ENCODE data around the gene EGFR. TPM values are rescaled to one million over a fixed set of nuclear protein-coding genes. Genes with fewer than 3 reads are reported as not detected.

The EGFR gene
- total and polyA plus RNA-seq, 5 experiments from 2014 or later: not detected

DNA sequence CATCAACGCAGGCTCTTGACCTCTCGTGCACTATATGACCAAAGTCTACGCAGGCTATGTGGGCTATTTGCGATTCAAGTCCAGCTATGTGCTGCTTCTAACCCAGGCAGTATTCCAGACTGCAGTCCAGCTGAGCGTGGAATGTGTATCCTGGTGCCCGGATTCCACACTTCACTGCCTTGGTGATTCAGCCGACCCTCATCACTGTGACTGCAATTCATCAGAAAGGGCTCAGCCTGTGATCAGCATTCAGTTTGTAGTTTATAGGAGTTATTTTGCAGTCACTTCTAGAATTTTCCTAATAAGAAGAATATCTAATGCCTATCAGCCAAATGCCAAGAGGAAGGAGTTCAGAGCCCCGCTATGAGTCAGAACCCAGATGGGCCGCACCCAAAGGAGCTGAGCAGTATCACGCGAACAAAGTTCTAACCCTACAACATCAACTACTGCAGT, 226.5 kb downstream of the EGFR start:
- POLR2A ChIA-PET: no interaction called here
- H3K4me3 Mint-ChIP-seq: no peak overlapping the region
- no peaks in the 10 kb centered on the region for H3K9me3 Mint-ChIP-seq
- no peaks in the 10 kb centered on the region for H3K36me3 Mint-ChIP-seq
- ATAC-seq: no peak
- H3K27me3 Mint-ChIP-seq: peaks cover 8 to 36% (median 15%) of the 10 kb centered on the region in 5 donors
- H3K27ac Mint-ChIP-seq: no peak overlapping the region
- no peaks in the 10 kb centered on the region for H3K4me1 Mint-ChIP-seq
- DNase-seq: no peak

DNA sequence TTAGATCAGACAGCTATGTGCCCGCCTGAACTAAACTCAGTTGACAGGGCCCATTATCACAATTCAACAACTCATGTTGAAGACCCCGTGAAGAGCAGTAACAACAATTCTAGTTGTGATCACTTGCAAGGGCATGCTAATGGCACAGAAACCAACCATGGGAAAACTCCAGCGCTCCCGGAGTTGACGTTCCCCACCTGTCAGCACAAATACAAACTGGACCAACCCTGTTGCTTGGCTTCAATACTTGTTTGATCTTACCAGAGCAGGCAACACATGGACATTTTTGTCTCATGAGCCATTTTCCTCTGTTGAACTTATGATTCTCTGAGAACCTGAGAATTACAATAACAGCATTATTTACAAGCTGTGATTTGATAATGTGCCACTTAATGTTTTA, 227.4 kb downstream of the EGFR start:
- no peak overlapping the region for H3K4me3 Mint-ChIP-seq
- POLR2A ChIA-PET: interaction anchor here (0.6 kb wide), 1 partner anchor 613 kb away, joined by 3 read pairs; no protein-coding TSS in a partner anchor
- H3K9me3 Mint-ChIP-seq: no peaks in the 10 kb centered on the region
- no peak for DNase-seq
- H3K27ac Mint-ChIP-seq: no peak overlapping the region
- H3K36me3 Mint-ChIP-seq: no peaks in the 10 kb centered on the region
- ATAC-seq: no peak
- peaks cover 11 to 35% (median 20%) of the 10 kb centered on the region in 5 donors for H3K27me3 Mint-ChIP-seq
- peaks cover 0 to 2% (median 0%) of the 10 kb centered on the region in 4 donors for H3K4me1 Mint-ChIP-seq

DNA sequence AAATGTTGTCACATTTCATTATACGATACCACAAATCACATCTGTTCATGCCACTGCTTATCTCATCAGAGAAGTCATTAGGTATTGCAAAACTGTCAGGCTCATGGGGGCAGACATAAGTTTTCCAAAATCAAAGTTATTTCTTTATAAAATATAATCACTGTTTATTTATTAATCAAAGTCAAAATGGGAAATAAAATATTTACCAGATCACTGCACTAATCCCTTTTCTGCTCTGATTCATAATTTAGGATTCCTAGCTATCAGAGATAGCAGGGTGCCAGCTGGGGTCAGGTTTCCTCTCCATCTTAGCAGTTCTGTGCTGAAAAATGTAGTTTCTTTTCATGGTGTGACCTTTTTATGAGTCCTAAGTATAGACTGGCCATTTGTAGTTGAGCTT, 228.6 kb downstream of the EGFR start:
- ATAC-seq: no peak
- Mint-ChIP-seq H3K27ac (no peak overlapping the region), H3K27me3 (peaks cover 13 to 44% (median 24%) of the 10 kb centered on the region in 5 donors), H3K9me3 (no peaks in the 10 kb centered on the region), H3K4me3 (no peak overlapping the region), H3K4me1 (peaks cover 0 to 2% (median 0%) of the 10 kb centered on the region in 4 donors), H3K36me3 (no peaks in the 10 kb centered on the region)
- POLR2A ChIA-PET: no interaction called here
- no peak for DNase-seq

DNA sequence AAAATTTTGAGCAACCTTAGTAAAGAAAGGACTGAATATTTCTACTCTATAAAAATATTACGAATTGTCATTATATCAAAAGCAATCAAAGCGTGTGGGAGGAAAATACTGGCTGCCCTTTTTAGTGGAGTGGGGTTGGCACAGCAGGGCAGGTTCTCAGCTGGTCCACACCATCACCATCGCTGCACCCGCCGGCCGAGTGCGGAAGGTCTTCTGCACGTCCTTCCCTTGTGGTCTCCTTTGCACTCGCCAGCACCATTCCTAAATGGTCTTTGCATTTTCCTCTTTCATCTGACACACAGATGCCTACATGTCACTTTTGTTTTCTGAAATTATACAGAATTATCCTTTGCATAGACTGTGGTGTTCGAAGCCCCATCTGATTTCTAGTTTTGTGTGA, 229.7 kb downstream of the EGFR start:
- peaks cover 22 to 55% (median 34%) of the 10 kb centered on the region in 5 donors for H3K27me3 Mint-ChIP-seq
- H3K9me3 Mint-ChIP-seq: no peaks in the 10 kb centered on the region
- H3K4me1 Mint-ChIP-seq: peaks cover 0 to 2% (median under 1%) of the 10 kb centered on the region in 4 donors
- ATAC-seq (no peak), DNase-seq (no peak)
- no peaks in the 10 kb centered on the region for H3K36me3 Mint-ChIP-seq
- no peak overlapping the region for H3K4me3 Mint-ChIP-seq
- POLR2A ChIA-PET: no interaction called here
- H3K27ac Mint-ChIP-seq: no peak overlapping the region

DNA sequence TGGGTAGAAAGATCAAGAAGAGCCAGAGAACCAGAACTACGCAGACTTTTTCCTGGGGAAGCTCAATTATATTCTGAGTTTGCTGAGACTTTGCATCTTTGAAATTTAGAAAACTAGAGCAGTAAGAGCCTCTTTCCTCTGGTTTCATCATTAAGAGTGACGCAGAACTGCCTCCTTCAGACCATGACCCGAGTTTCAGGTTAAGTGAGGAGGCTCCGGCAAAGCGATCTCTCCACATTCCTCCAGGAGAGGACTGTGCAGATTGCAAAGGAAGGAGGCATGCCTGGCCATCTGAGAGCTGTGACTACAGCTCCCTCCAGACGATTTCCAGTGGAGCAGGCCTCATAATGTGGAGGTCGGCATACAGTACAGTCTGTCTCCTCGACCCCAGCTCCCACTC, 230.5 kb downstream of the EGFR start:
- peaks cover 29 to 61% (median 40%) of the 10 kb centered on the region in 5 donors for H3K27me3 Mint-ChIP-seq

DNA sequence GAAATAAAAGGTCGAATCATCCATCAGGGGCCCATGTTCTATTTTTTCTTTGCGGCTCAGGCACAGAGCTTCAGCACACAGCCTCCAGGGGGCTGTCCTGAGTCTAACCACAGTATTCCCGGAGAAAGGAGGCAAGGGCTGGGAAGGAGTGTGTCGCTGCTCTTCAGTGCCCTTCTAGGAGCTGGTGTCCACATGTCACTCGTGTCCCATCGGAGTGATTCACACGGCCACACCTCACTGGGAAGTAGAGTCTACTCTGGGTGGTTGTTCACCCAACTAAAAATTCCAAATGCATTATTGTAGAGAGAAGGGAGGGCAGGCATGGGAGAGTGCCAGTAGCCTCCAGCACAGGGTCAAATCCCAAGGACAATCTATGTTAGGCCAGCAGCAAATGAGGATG, 231.5 kb downstream of the EGFR start:
- POLR2A ChIA-PET: no interaction called here
- no peak for ATAC-seq
- H3K36me3 Mint-ChIP-seq: no peaks in the 10 kb centered on the region
- peaks cover 4 to 10% (median 7%) of the 10 kb centered on the region in 4 donors for H3K4me1 Mint-ChIP-seq
- peaks cover 30 to 60% (median 41%) of the 10 kb centered on the region in 5 donors for H3K27me3 Mint-ChIP-seq
- no peak overlapping the region for H3K27ac Mint-ChIP-seq
- H3K4me3 Mint-ChIP-seq: no peak overlapping the region
- no peaks in the 10 kb centered on the region for H3K9me3 Mint-ChIP-seq
- DNase-seq: no peak

More for the DNA sequence above, 230.5 kb downstream of the EGFR start:
- POLR2A ChIA-PET: no interaction called here
- Mint-ChIP-seq H3K4me3 (no peak overlapping the region), H3K9me3 (no peaks in the 10 kb centered on the region), H3K4me1 (peaks cover 2 to 4% (median 4%) of the 10 kb centered on the region in 4 donors), H3K36me3 (no peaks in the 10 kb centered on the region), H3K27ac (no peak overlapping the region)
- ATAC-seq (no peak), DNase-seq (no peak)

DNA sequence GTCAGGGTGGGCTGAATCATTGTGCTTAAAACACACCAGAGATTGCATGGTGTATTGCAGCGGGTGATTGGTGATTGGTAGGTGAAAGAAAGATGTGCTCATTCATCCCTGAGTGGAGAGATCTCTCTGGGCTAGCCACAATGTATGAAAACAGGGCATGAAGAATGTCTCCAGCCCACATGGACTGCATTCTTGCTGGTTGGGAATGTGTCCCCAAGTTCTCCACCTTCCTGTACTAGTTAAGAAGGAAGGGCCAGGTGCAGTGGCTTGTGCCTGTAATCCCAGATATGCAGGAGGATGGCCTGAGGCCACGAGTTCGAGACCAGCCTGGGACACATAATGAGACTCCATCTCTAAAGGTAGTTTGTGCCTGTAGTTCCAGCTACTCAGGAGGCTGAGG, 232.5 kb downstream of the EGFR start:
- no peak overlapping the region for H3K27ac Mint-ChIP-seq
- no peak overlapping the region for H3K4me3 Mint-ChIP-seq
- POLR2A ChIA-PET: no interaction called here
- H3K36me3 Mint-ChIP-seq: no peaks in the 10 kb centered on the region
- DNase-seq (no peak), ATAC-seq (no peak)
- peaks cover 34 to 70% (median 50%) of the 10 kb centered on the region in 5 donors for H3K27me3 Mint-ChIP-seq
- H3K9me3 Mint-ChIP-seq: no peaks in the 10 kb centered on the region
- peaks cover 8 to 16% (median 11%) of the 10 kb centered on the region in 4 donors for H3K4me1 Mint-ChIP-seq

DNA sequence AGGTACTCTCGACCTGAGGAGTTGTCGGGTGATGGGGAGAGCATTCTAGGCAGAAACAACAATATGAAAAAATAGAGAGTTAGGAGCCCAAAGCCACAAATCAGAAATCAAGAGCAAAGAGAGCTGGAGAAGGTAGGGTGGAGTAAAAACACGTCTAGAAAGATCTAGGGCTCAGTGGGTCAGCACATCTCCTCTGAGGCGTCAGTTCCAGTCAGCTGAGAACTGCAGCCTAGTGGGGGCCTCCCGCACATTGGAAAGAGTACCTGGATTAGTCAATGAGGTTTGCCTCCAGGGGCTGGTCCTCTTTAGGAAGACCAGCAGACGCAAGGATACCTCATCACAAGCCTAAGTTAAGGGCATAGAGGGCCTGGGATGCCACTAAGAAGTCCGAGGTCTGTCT, 233.1 kb downstream of the EGFR start:
- Mint-ChIP-seq H3K4me1 (peaks cover 8 to 16% (median 12%) of the 10 kb centered on the region in 4 donors), H3K9me3 (no peaks in the 10 kb centered on the region)

DNA sequence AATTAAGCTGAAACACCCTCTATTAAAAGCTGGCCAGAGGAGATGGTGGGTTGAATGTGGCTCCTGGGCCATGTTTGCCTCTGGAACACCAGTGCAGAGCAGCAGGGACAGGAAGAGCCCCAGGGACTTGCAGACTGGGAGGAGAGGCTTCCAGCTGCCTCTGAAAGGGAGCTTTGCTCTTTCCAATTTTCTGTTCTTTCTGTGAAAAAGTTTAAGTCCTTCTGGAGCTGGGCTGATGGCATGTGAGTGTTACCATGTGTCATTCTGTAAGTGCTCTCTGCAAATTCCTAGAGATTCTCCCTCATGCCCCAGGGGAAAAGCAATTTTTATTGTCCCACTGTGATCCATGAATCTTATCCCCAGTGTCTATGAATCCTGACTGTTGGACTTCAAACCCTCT, 233.6 kb downstream of the EGFR start:
- DNase-seq (no peak), ATAC-seq (no peak)
- no peak overlapping the region for H3K27ac Mint-ChIP-seq
- no peaks in the 10 kb centered on the region for H3K36me3 Mint-ChIP-seq
- POLR2A ChIA-PET: no interaction called here
- peaks cover 8 to 16% (median 12%) of the 10 kb centered on the region in 4 donors for H3K4me1 Mint-ChIP-seq
- H3K9me3 Mint-ChIP-seq: no peaks in the 10 kb centered on the region
- H3K27me3 Mint-ChIP-seq: peaks cover 40 to 75% (median 57%) of the 10 kb centered on the region in 5 donors
- H3K4me3 Mint-ChIP-seq: no peak overlapping the region

More for the DNA sequence above, 233.1 kb downstream of the EGFR start:
- POLR2A ChIA-PET: no interaction called here
- no peak overlapping the region for H3K27ac Mint-ChIP-seq
- H3K36me3 Mint-ChIP-seq: no peaks in the 10 kb centered on the region
- H3K4me3 Mint-ChIP-seq: no peak overlapping the region
- DNase-seq: no peak
- peaks cover 37 to 75% (median 54%) of the 10 kb centered on the region in 5 donors for H3K27me3 Mint-ChIP-seq
- ATAC-seq: no peak

DNA sequence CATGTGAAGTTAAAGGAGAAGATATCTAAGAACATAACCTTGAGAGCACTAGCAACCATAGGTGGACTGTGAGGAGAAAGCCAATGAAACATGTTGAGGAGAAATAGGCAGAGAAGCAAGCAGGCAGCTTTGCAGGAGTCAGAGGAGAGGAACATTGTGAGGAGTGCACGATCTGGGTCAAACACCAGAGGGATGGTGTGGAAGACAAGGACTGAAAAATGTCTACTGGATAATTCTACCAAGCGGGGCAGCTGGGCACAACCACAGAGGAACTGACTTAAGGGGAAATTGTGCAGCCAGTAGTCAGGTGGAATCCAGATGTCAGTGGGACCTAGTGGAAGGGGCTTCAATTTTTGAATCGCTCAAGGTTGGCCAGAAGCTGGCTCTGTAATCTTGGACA, 234.4 kb downstream of the EGFR start:
- H3K27me3 Mint-ChIP-seq: peaks cover 40 to 75% (median 57%) of the 10 kb centered on the region in 5 donors
- no peak overlapping the region for H3K27ac Mint-ChIP-seq
- POLR2A ChIA-PET: no interaction called here
- no peaks in the 10 kb centered on the region for H3K9me3 Mint-ChIP-seq
- H3K4me1 Mint-ChIP-seq: peaks cover 8 to 16% (median 12%) of the 10 kb centered on the region in 4 donors
- peak overlapping the region in 9 of 10 donors; percentile 1 to 90 (median 16) for H3K4me3 Mint-ChIP-seq
- H3K36me3 Mint-ChIP-seq: no peaks in the 10 kb centered on the region
- no peak for ATAC-seq
- no peak for DNase-seq

DNA sequence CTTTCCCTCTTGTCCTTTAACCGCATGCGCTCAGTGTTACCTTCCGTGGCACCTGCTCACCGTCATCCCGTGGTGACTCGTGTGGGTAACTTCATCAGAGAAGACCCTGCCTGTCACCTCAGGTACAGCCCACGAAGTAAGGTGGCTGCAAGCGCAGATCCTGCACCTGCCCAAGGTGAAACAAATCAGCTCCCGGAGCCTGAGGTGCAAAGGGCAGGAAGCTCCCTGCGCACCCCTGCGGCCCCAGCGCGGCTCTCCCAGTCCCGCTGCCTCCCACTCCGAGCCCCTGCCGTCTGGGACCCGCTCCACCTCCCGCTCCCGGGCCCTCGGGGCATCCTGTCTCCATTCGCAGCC, 235.4 kb downstream of the EGFR start:
- peaks cover 8 to 16% (median 12%) of the 10 kb centered on the region in 4 donors for H3K4me1 Mint-ChIP-seq
- H3K4me3 Mint-ChIP-seq: peak overlapping the region; percentile 30 to 90 (median 56)
- DNase-seq: no peak
- peaks cover 37 to 68% (median 52%) of the 10 kb centered on the region in 5 donors for H3K27me3 Mint-ChIP-seq
- H3K36me3 Mint-ChIP-seq: no peaks in the 10 kb centered on the region
- no peak overlapping the region for H3K27ac Mint-ChIP-seq
- ATAC-seq: no peak
- POLR2A ChIA-PET: no interaction called here
- H3K9me3 Mint-ChIP-seq: no peaks in the 10 kb centered on the region

DNA sequence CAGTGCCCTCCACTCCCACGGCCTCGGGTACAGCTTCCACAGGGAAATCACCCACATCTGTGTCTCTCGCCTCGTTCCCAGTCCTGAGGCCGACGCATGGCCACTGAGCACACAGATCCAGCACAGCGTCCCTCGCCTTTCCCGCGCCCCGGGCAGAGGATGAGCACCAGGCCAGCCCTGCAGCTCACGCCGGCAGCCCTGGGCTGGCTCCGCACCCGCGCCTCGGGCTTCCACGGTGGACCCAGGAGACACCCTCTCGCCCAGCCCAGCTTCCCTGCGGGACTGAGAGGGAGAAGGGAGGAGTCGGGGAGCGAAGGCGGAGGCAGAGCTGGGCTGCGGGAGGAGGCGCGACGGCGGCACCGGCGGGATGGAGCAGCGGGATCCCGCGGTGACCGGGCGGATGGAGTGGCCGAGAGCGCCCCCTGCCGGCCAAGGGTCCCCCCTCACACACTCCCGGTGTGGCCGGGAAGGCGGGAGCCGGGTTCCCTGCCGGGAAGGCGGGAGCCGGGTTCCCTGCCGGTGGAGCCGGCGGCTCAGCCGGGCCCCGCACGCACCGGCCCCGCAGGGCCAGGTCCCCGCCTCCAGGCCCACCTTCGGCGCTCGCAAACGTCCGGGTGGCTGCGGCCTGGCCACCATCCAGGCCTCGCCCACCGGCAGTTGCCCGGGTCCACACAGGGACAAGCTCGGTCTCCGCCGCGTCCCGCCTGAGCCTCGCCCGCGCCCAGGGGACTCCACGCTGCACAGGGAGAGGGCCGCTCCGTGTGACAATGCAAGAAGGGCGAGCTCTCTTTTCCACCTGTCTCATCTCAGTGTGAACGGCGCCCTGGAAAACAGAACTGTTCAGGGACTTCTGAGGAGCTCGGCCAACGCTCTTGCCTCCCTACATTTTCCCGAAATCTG, 236.0 kb downstream of the EGFR start:
- Mint-ChIP-seq H3K9me3 (no peaks in the 10 kb centered on the region), H3K27me3 (peaks cover 38 to 68% (median 52%) of the 10 kb centered on the region in 5 donors), H3K27ac (peak overlapping the region in 4 of 10 donors; percentile 46 to 91 (median 72)), H3K4me3 (peak overlapping the region; percentile 77 to 93 (median 88)), H3K4me1 (peaks cover 8 to 16% (median 12%) of the 10 kb centered on the region in 4 donors), H3K36me3 (no peaks in the 10 kb centered on the region)
- POLR2A ChIA-PET: no interaction called here
- ATAC-seq: peak; percentile 50 to 70
- DNase-seq: peak in 7 of 10 donors; percentile 40 to 66 (median 46)

Measured in naive thymus-derived CD8-positive, alpha-beta T cell (primary cell).